ENCODE data around the gene HDAC8.
"Not testable (repeated sequence)": the region's sequence is repeated elsewhere in the genome, so short reads cannot be mapped to it uniquely, and the experiment has no call there.

Gene HDAC8

GRCh38 chrX:72461288-72461687, 111.4 kb downstream of the HDAC8 start:
- no peak for DNase-seq (ENCODE audit: low read depth in 2 of 2)

DNA sequence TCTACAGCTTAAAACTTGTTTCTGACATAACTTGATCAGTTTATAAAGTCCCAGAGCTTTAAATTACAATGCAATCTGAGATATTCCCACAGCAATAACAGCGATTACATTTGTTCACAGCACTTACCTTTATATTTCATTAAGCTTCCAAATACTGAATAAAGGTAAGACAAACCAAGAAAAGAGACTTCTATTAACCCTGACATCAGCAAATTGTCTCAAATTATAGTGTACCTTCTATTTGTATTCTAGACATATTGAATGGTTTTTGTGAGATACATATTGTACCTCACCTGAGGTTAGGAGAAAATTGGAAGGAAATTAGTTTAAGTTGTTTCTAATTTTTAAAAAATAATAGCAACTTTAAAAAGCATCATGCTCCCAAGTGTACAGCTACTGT, 111.9 kb downstream of the HDAC8 start:
- DNase-seq (ENCODE audit: low read depth in 2 of 2): no peak

GRCh38 chrX:72449034-72449433, 123.6 kb downstream of the HDAC8 start:
- DNase-seq (ENCODE audit: low read depth in 2 of 2): not testable (repeated sequence)

DNA sequence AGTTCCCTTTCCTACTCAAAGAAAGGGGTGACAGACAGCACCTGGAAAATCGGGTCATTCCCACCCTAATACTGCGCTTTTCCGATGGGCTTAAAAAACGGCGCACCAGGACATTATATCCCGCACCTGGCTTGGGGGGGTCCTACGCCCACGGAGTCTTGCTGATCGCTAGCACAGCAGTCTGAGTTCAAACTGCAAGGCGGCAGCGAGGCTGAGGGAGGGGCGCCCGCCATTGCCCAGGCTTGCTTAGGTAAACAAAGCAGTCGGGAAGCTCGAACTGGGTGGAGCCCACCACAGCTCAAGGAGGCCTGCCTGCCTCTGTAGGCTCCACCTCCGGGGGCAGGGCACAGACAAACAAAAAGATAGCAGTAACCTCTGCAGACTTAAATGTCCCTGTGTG, 131.9 kb downstream of the HDAC8 start:
- DNase-seq (ENCODE audit: low read depth in 2 of 2): not testable (repeated sequence)

- no peak for DNase-seq (ENCODE audit: low read depth in 2 of 2)
Measured at GRCh38 chrX:72436010-72436409, 136.6 kb downstream of the HDAC8 start.

DNA sequence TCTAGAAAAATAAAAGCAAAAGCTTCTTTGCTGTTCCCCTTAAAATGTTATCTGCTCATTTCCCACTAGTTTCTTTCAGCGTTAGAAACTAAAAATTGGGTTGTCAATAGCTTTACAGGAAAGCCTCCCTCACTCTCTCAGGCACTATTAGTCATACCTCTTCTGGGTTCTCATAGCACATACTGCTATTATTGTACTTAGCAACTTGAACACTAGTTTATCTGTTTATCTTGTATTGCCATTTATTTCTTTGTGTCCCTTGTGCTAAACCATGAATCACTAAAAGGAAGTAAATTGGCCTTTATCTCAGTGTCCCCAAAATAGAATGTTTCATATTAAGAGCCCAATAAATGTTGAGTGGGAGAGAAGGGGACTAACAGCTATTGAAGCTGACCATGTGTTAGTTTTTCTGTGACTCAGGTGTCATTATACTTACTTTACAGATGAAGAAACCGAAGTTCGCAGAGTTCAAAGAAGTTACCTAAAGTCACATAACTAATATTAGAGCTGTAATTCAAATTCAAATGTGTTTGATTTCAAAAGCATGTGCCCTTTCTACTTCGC, 142.2 kb downstream of the HDAC8 start:
- no peak for DNase-seq (ENCODE audit: low read depth in 2 of 2)

GRCh38 chrX:72421797-72422196, 150.8 kb downstream of the HDAC8 start:
- no peak for DNase-seq (ENCODE audit: low read depth in 2 of 2)

- no peak for DNase-seq (ENCODE audit: low read depth in 2 of 2)
Measured at GRCh38 chrX:72409993-72410392, 162.7 kb downstream of the HDAC8 start.

GRCh38 chrX:72408885-72409284, 163.8 kb downstream of the HDAC8 start:
- DNase-seq (ENCODE audit: low read depth in 2 of 2): no peak

DNA sequence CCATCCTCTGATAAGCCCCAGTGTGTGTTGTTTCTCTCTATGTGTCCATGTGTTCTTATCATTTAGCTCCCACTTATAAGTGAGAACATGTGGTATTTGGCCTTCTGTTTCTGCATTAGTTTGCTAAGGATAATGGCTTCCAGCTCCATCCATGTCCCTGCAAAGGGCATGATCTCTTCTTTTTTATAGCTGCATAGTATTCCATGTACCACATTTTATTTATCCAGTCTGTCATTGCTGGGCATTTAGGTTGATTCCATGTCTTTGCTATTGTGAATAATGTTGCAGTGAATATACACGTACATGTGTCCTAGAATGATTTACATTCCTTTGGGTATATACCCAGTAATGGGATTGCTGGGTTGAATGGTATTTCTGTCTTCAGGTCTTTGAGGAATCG, 167.5 kb downstream of the HDAC8 start:
- DNase-seq (ENCODE audit: low read depth in 2 of 2): not testable (repeated sequence)

DNA sequence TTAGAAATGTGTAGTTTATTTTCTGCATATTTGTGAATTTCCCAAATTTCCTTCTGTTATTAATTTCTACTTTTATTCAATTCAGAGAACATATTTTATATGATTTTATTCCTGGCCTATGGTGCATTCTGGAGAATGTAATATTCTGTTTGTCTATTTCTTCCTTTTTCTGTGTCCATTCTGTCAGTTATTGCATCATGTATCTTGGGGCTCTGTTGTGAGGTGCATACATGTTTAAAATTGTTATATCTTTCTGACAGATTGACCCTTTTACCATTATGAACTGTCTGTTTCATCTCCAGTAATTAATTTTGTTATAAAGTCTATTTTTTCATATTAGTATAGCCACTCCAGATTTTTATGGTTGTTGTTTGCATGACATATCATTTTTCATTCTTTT, 170.0 kb downstream of the HDAC8 start:
- DNase-seq (ENCODE audit: low read depth in 2 of 2): no peak

- DNase-seq (ENCODE audit: low read depth in 2 of 2): no peak
Measured at GRCh38 chrX:72399816-72400215, 172.8 kb downstream of the HDAC8 start.

GRCh38 chrX:72396117-72396516, 176.5 kb downstream of the HDAC8 start:
- DNase-seq (ENCODE audit: low read depth in 2 of 2): no peak

DNA sequence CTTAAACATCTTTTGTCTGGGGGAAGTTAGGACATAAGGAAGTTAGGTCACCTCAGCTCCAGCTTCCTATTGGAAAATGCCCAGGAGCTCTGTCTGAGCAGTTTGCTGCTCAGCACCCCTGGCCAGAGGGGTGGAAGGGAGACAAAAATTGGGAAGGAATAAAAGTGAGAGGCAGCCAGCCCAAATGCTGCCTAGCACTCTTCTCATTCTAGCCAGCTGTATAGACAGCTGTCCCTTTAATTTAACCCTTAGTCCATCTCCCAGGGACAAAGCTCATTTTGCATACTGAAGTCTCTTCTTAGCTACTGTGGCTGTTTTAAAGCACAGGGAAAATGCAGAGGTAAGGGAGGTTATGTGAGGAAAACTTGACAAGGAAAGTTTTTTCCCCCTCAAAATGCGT, 177.4 kb downstream of the HDAC8 start:
- DNase-seq (ENCODE audit: low read depth in 2 of 2): no peak

- DNase-seq (ENCODE audit: low read depth in 2 of 2): no peak
Measured at GRCh38 chrX:72394518-72395170, 178.0 kb downstream of the HDAC8 start.

DNA sequence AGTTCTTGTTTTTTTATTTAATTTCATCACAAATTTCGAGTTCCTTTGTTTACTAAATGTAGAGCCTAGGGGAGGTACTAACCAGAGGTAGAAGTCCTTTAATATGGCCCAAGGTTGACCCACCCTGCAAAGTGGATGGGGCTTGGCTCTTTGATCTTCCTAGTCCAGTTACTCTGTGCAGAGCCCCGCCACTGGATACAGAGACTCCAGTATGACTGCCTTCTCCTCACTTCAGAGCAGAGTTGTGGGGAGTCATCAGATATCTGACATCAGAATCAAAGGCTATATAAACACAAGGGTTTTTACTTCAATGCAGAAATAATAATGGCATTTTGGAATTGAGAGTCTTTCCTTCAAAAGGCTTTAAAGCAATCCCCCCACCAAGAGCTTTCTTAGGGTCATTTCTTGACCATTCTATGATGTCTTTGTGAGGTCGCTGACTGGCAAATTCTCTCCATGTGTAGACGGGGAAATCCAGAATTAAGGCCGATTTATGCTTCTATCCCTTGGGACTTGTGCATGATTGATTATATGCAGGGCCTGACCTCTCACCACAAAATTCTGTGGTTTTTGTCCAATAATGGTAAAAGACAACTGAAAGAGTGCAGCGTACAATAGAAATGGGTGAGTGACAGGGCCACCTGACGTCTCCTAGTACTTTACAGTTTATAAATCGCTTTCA, 178.7 kb downstream of the HDAC8 start:
- DNase-seq (ENCODE audit: low read depth in 2 of 2): no peak

DNA sequence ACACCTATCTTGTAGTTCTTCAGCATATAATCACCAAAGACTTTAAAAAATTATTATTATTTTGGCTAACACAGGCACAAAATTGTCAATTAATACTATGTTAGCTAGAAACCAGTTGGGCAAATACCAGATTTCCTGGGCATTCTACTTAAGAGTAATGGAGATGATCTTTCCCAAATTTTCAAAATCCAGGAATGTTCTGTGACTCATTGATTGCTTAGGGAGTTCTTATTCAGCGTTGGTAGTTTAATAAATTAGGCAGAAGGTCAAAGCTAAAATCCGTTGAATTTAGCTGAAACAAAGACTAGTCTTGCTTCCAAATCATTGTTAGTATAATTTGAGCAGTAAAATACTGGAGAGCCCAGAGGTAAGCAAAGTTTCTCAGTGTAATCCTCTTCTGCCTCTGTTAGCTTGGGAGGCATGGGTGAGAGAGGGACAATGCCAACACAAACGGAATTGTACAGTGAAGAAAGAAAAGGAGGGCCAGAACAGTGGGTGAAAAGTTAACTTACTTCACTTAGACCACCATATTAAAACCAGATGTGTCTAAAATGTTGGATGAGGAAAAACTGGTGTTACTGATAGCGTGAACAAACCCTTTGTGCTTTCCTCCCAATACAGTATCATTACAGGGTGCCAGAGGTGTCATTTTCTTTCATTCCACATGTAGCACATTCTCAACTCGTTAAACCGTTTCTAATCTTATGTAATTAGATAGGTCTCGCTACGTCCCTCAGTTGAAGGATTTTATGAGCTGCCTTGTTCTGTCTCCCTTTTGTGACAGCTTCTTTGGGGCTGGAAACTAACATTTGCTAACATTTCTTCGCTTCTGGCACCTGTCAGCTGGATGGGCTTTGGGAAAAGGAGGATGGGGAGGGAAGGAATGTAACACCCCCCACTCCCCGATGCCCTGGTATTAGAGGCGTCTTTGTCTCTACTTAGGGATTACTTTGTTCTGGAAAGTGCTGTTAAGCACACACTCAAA, 179.5 kb downstream of the HDAC8 start:
- DNase-seq (ENCODE audit: low read depth in 2 of 2): no peak

DNA sequence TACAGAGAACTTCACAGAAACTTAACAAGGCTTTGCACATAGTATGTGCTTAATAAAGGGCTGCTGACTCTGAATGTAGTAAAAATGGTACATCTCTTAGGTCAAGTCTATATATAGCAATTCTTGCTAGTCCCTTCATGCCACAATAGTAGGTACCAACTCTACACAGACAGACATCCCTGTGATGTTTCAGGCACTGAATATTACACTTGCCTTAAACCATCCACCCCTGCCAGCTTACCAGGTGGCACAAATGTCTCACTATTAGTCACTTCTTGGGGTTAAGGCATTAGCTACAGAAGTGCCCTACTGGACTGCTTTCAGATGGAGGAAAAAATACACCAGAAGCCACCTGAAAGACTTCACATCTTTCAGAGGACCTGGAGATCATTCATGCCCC, 180.6 kb downstream of the HDAC8 start:
- no peak for DNase-seq (ENCODE audit: low read depth in 2 of 2)

GRCh38 chrX:72387247-72387646, 185.4 kb downstream of the HDAC8 start:
- no peak for DNase-seq (ENCODE audit: low read depth in 2 of 2)

DNA sequence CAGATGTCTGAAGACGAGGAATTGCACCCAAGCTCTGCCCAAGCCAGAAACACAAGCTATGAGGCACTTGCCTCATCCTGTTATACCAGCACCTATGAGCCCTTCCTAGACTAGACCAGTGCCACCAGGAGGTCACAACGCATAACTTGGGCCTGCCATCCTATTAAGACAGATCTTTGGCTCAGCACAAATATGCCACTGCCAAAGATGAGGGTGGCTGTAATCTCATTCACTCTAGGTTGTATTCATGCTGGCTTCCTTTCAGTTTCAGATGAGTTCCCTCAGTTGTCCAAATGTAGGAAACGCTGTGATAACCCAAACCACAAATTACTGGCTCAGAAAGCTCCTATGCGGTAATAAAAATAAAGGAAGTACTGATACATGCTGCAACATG, 190.4 kb downstream of the HDAC8 start:
- DNase-seq (ENCODE audit: low read depth in 2 of 2): no peak

- DNase-seq (ENCODE audit: low read depth in 2 of 2): no peak
Measured at GRCh38 chrX:72381439-72382201, 191.0 kb downstream of the HDAC8 start.

Measured in stimulated activated CD8-positive, alpha-beta memory T cell treated with anti-CD3 and anti-CD28 coated beads, Interleukin-2, amount 100 ng/mL, for 48 hours (primary cell).